Measurements from ENCODE around the gene GASK1B. TPM values are rescaled to one million over a fixed set of nuclear protein-coding genes. Genes with fewer than 3 reads are reported as not detected.

The GASK1B gene
- total and polyA plus RNA-seq, 2 of the 13 experiments (the other 11 are each of a cell fraction or from before 2014, with no cell fraction given), result 29.1 to 40.4 TPM

- no peak for TF ChIP-seq ZNF557 (CRISPR knock-in tag; IDR thresholded peaks at IDR 0.05)
- TF ChIP-seq, protein P1, sequence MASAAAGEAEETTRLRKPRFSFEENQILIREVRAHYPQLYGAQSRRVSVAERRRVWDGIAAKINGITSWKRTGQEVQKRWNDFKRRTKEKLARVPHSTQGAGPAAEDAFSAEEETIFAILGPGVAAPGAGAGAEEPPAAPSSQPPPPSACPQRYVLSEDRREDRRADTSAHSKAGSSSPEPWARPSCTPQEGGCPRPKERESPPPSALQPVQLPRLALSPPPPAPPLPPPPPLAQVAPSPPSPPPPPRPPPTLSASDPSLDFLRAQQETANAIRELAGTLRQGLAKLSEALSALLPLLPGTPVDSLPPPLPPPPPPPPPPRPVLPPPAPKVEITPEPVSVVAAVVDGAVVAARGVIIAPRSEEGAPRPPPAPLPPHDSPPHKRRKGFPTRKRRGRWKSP (CRISPR knock-in tag; IDR thresholded peaks at IDR 0.05), result no peak
- TF ChIP-seq ZNF562 (CRISPR knock-in tag; IDR thresholded peaks at IDR 0.05; ENCODE audit: borderline replicate concordance), result no peak
- TF ChIP-seq ATF2 (CRISPR knock-in tag; IDR thresholded peaks at IDR 0.05), result no peak
- 0 out of 2 replicates have a peak, but pooled peaks have one; percentile 8 for TF ChIP-seq ZNF280D (CRISPR knock-in tag; IDR thresholded peaks at IDR 0.05)
- TF ChIP-seq YY1 (IDR thresholded peaks at IDR 0.05; ENCODE audit: insufficient read depth, insufficient replicate concordance, low read depth, low read length), result peak; percentile 40
- TF ChIP-seq, protein P2, sequence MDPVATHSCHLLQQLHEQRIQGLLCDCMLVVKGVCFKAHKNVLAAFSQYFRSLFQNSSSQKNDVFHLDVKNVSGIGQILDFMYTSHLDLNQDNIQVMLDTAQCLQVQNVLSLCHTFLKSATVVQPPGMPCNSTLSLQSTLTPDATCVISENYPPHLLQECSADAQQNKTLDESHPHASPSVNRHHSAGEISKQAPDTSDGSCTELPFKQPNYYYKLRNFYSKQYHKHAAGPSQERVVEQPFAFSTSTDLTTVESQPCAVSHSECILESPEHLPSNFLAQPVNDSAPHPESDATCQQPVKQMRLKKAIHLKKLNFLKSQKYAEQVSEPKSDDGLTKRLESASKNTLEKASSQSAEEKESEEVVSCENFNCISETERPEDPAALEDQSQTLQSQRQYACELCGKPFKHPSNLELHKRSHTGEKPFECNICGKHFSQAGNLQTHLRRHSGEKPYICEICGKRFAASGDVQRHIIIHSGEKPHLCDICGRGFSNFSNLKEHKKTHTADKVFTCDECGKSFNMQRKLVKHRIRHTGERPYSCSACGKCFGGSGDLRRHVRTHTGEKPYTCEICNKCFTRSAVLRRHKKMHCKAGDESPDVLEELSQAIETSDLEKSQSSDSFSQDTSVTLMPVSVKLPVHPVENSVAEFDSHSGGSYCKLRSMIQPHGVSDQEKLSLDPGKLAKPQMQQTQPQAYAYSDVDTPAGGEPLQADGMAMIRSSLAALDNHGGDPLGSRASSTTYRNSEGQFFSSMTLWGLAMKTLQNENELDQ (CRISPR knock-in tag; IDR thresholded peaks at IDR 0.05; ENCODE audit: borderline replicate concordance), result no peak
- TF ChIP-seq, protein P3, sequence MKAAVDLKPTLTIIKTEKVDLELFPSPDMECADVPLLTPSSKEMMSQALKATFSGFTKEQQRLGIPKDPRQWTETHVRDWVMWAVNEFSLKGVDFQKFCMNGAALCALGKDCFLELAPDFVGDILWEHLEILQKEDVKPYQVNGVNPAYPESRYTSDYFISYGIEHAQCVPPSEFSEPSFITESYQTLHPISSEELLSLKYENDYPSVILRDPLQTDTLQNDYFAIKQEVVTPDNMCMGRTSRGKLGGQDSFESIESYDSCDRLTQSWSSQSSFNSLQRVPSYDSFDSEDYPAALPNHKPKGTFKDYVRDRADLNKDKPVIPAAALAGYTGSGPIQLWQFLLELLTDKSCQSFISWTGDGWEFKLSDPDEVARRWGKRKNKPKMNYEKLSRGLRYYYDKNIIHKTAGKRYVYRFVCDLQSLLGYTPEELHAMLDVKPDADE (CRISPR knock-in tag; IDR thresholded peaks at IDR 0.05), result no peak
- no peak for TF ChIP-seq NFE2 (CRISPR knock-in tag; IDR thresholded peaks at IDR 0.05)
- no peak for TF ChIP-seq ZFP1 (CRISPR knock-in tag; IDR thresholded peaks at IDR 0.05)
- TF ChIP-seq ZNF788 (CRISPR knock-in tag; IDR thresholded peaks at IDR 0.05; ENCODE audit: borderline replicate concordance), result peak; percentile 35; the same call in 1 of the 2 replicates
- TF ChIP-seq ZNF891 (CRISPR knock-in tag; IDR thresholded peaks at IDR 0.05), result peak; percentile 43; the same call in 1 of the 2 replicates
- TF ChIP-seq ZNF10 (CRISPR knock-in tag; IDR thresholded peaks at IDR 0.05; ENCODE audit: borderline replicate concordance, low read depth), result no peak
- no peak for TF ChIP-seq FOSL2 (CRISPR knock-in tag; IDR thresholded peaks at IDR 0.05)
- no peak for TF ChIP-seq ZNF7 (CRISPR knock-in tag; IDR thresholded peaks at IDR 0.05)
- TF ChIP-seq ZNF432 (CRISPR knock-in tag; IDR thresholded peaks at IDR 0.05; ENCODE audit: borderline replicate concordance), result no peak
- no peak for TF ChIP-seq ZNF614 (CRISPR knock-in tag; IDR thresholded peaks at IDR 0.05; ENCODE audit: borderline replicate concordance)
- TF ChIP-seq ATF7-NPFF (CRISPR knock-in tag; IDR thresholded peaks at IDR 0.05; ENCODE audit: low read depth), result peak; percentile 88; the same call in 1 of the 2 replicates
- TF ChIP-seq ZNF143 (CRISPR knock-in tag; IDR thresholded peaks at IDR 0.05), result 0 out of 2 replicates have a peak, but pooled peaks have one; percentile 6
- TF ChIP-seq ZNF713 (CRISPR knock-in tag; IDR thresholded peaks at IDR 0.05), result no peak
These were observed 1.9 kb downstream of the GASK1B start (continued) for GRCh38 chr4:158170691-158171561.
